PC-9 (cell line): ENCODE results near the gene SYT7. TPM values are rescaled to one million over a fixed set of nuclear protein-coding genes. Genes with fewer than 3 reads are reported as not detected.

ENCODE experiments used
- BruUV-seq: library from RNA; stranded (reverse); fragments of 400-500 nt; replicated peaks from 2 replicates; lab custom pipeline; 2021; lab: Mats Ljungman, UMichigan
- CTCF ChIA-PET: fragments of 300-600 bp; sonication (Branson Sonifier 250); formaldehyde crosslinking; loops from one replicate; lab custom pipeline; 2022; ENCODE audit warnings: antibody characterized with exemption; lab: Charles Lee
- POLR2A ChIA-PET: fragments of 300-600 bp; sonication (Branson Sonifier 250); formaldehyde crosslinking; loops from one replicate; lab custom pipeline; 2022; ENCODE audit warnings: antibody characterized with exemption; ENCODE audit not compliant: unreplicated experiment; lab: Charles Lee
- DNase-seq, 2 experiments: peaks; one replicate each; pipeline versions ENCODE4 v3.0.0 to v3.0.0-alpha.2; 2015 to 2022; ENCODE audit warnings: mixed read lengths in 1 of 2
- H2AFZ ChIP-seq: fragments of 200-600 bp; sonication (generic); 2 replicates; pipeline ENCODE4 v1.8.1; 2017; ENCODE audit warnings: antibody characterized with exemption
- H3F3A ChIP-seq: fragments of 200-600 bp; sonication (generic); 2 replicates; pipeline ENCODE4 v1.8.1; 2017; ENCODE audit warnings: antibody characterized with exemption, mild to moderate bottlenecking, low read depth; ENCODE audit not compliant: insufficient read depth
- H3K27ac ChIP-seq: fragments of 200-600 bp; sonication (generic); 2 replicates; pipeline ENCODE4 v1.6.1; 2016; ENCODE audit warnings: mixed run types
- H3K27me3 ChIP-seq: fragments of 200-600 bp; sonication (generic); 2 replicates; pipeline ENCODE4 v1.6.1; 2016; ENCODE audit warnings: low read depth, mixed run types; ENCODE audit not compliant: insufficient read depth
- H3K36me3 ChIP-seq: fragments of 200-600 bp; sonication (generic); 2 replicates; pipeline ENCODE4 v1.6.1; 2016; ENCODE audit warnings: low read depth, mixed run types
- H3K4me1 ChIP-seq: fragments of 200-600 bp; sonication (generic); replicated peaks from 2 replicates; pipeline ENCODE4 v1.6.1; 2016; ENCODE audit warnings: mixed run types; ENCODE audit not compliant: insufficient read depth
- H3K4me2 ChIP-seq: fragments of 200-600 bp; sonication (generic); 2 replicates; pipeline ENCODE4 v1.6.1; 2017; ENCODE audit warnings: mixed run types
- H3K4me3 ChIP-seq: fragments of 200-600 bp; sonication (generic); 2 replicates; pipeline ENCODE4 v1.6.1; 2016; ENCODE audit warnings: mixed run types
- H3K79me2 ChIP-seq: fragments of 200-600 bp; sonication (generic); 2 replicates; pipeline ENCODE4 v1.6.1; 2017; ENCODE audit warnings: low read depth, mixed run types
- H3K9me2 ChIP-seq: fragments of 200-600 bp; sonication (generic); 2 replicates; pipeline ENCODE4 v1.8.1; 2017; ENCODE audit warnings: mild to moderate bottlenecking; ENCODE audit not compliant: insufficient read depth
- H3K9me3 ChIP-seq: fragments of 200-600 bp; sonication (generic); 2 replicates; pipeline ENCODE4 v1.8.1; 2016; ENCODE audit warnings: low read depth; ENCODE audit not compliant: insufficient read depth
- H4K20me1 ChIP-seq: fragments of 200-600 bp; sonication (generic); 2 replicates; pipeline ENCODE4 v1.8.1; 2017; ENCODE audit not compliant: insufficient read depth
- CTCF ChIP-seq: fragments of 200-600 bp; sonication (generic); conservative IDR thresholded peaks from 2 replicates; pipeline ENCODE4 v1.6.1; 2017; ENCODE audit warnings: mixed run types, antibody characterized with exemption, mild to moderate bottlenecking, moderate library complexity
- EZH2 ChIP-seq: fragments of 200-600 bp; sonication (generic); IDR thresholded peaks from 2 replicates; pipeline ENCODE4 v1.8.0; 2017; ENCODE audit warnings: antibody characterized with exemption, low read depth
- intact Hi-C: fragments of 100-400 bp; cut with micrococcal nuclease; formaldehyde crosslinking; loops from one replicate; pipeline ENCODE4 v1.10.0; 2022; ENCODE audit not compliant: unreplicated experiment
- total RNA-seq: library from RNA; stranded (reverse); gene quantifications from 2 replicates; pipeline ENCODE4 v1.2.3, GENCODE V29; 2021

The SYT7 gene
- total RNA-seq, 1 experiment from 2014 or later = 4.0 TPM

GRCh38 chr11:61626580-61627380, 45.9 kb upstream of the SYT7 start:
- H3K27ac ChIP-seq = no peak overlapping the region
- ChIA-PET POLR2A (no interaction called here), CTCF (interaction anchor here (0.6 kb wide), 3 partner anchors 11 to 206 kb away, joined by 3 to 7 read pairs (median 3); no protein-coding TSS in a partner anchor)
- TF ChIP-seq CTCF = no peak; the same call in 1 of the 2 replicates
- no peak for TF ChIP-seq EZH2
- peaks cover 36% of the 10 kb centered on the region for H3K4me1 ChIP-seq
- intact Hi-C loops = loop anchor here (1.0 to 10.0 kb wide), 3 partner anchors 45 to 294 kb away; partner anchors contain the start of genes DDB1, SYT7 and TKFC
- peak; percentile 94 to 97 for DNase-seq
- no peaks in the 10 kb centered on the region for H3K9me3 ChIP-seq
- H3K79me2 ChIP-seq = no peaks in the 10 kb centered on the region
- no TSS peak for BruUV-seq
- H3K27me3 ChIP-seq = no peaks in the 10 kb centered on the region
- no peaks in the 10 kb centered on the region for H3K9me2 ChIP-seq
- no peak overlapping the region for H3K4me3 ChIP-seq
- no peak overlapping the region for H2AFZ ChIP-seq
- H4K20me1 ChIP-seq = no peaks in the 10 kb centered on the region
- peak overlapping the region; percentile 60 for H3K4me2 ChIP-seq
- peaks cover 7% of the 10 kb centered on the region for H3F3A ChIP-seq
- no peaks in the 10 kb centered on the region for H3K36me3 ChIP-seq

GRCh38 chr11:61625525-61625924, 44.6 kb upstream of the SYT7 start:
- H3F3A ChIP-seq = peaks cover 7% of the 10 kb centered on the region
- H3K27me3 ChIP-seq = no peaks in the 10 kb centered on the region
- BruUV-seq = no TSS peak
- DNase-seq = no peak
- TF ChIP-seq CTCF (no peak), EZH2 (no peak)
- intact Hi-C loops = loop anchor here (2.0 to 10.0 kb wide), 2 partner anchors 61 to 87 kb away; no protein-coding TSS in a partner anchor
- H3K9me3 ChIP-seq = no peaks in the 10 kb centered on the region
- H3K9me2 ChIP-seq = no peaks in the 10 kb centered on the region
- no peak overlapping the region for H3K27ac ChIP-seq
- H3K79me2 ChIP-seq = no peaks in the 10 kb centered on the region
- H3K4me1 ChIP-seq = peaks cover 36% of the 10 kb centered on the region
- POLR2A ChIA-PET = no interaction called here
- H3K36me3 ChIP-seq = no peaks in the 10 kb centered on the region
- no peak overlapping the region for H2AFZ ChIP-seq
- CTCF ChIA-PET = no interaction called here
- H3K4me3 ChIP-seq = no peak overlapping the region
- H4K20me1 ChIP-seq = no peaks in the 10 kb centered on the region
- no peak overlapping the region for H3K4me2 ChIP-seq

GRCh38 chr11:61621917-61622585, 41.2 kb upstream of the SYT7 start:
- Histone ChIP-seq H3K36me3 (no peaks in the 10 kb centered on the region), H3F3A (peaks cover 7% of the 10 kb centered on the region), H3K9me3 (no peaks in the 10 kb centered on the region), H3K4me1 (peaks cover 33% of the 10 kb centered on the region), H3K27me3 (no peaks in the 10 kb centered on the region), H3K4me2 (no peak overlapping the region), H3K4me3 (no peak overlapping the region), H3K9me2 (no peaks in the 10 kb centered on the region), H3K27ac (no peak overlapping the region), H4K20me1 (no peaks in the 10 kb centered on the region), H3K79me2 (no peaks in the 10 kb centered on the region), H2AFZ (no peak overlapping the region)
- DNase-seq = no peak
- CTCF ChIA-PET = no interaction called here
- TF ChIP-seq EZH2 = no peak
- no peak for TF ChIP-seq CTCF
- BruUV-seq = no TSS peak
- POLR2A ChIA-PET = interaction anchor here (0.7 kb wide), 1 partner anchor 34 kb away, joined by 7 read pairs; no protein-coding TSS in a partner anchor
- intact Hi-C loops = loop anchor here (10.0 kb wide), 1 partner anchor 57 kb away; no protein-coding TSS in a partner anchor
